SW 1271 (cell line): ENCODE results near the gene ZYG11A.

Source experiments
- DNase-seq, 2 experiments: peaks; one replicate each; lab custom pipeline; 2025; lab: John Stamatoyannopoulos, UW

ZYG11A gene

GRCh38 chr1:52877554-52877953 lies 35.0 kb downstream of the ZYG11A start:
- no peak for DNase-seq

DNA sequence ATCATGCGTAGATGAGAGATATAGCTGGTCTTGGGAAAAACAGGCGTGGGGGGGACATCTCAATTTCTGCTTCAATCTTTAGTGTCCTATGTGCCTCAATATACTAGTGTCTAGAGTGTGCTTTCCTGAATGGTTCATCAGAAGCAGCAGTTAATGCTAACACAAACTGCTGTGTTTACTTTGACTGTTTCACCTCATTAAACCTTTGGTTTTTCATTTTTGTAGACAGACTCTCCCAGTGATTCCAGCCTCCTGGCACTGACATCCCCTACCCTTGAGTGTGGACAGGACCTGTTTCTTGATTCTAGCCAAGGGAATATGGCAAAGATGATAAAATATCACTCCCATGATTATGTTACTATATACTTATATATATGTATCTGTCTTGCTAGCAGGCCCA lies 37.6 kb downstream of the ZYG11A start:
- no peak for DNase-seq

DNA sequence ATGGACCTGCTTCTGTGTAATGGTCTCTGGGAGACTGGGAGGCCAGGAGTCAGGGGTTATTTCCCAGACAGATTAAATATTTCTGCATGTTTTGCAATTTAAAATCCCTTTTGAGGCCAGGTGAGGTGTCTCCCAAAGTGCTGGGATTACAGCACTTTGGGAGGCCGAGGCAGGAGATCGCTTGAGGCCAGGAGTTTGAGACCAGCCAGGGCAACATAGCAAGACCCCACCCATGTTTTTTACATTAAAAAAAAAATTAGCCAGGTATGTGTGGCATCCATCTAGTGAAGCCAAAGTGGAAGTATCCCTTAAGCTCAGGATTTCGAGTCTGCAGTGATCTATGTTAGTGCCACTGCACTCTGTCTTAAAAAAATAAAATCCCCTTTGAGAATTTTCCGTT lies 44.9 kb downstream of the ZYG11A start:
- no peak for DNase-seq

- no peak for DNase-seq
Observed at GRCh38 chr1:52892424-52893215, 50.1 kb downstream of the ZYG11A start.

- DNase-seq: no peak
Observed at GRCh38 chr1:52899445-52899894, 56.9 kb downstream of the ZYG11A start.

DNA sequence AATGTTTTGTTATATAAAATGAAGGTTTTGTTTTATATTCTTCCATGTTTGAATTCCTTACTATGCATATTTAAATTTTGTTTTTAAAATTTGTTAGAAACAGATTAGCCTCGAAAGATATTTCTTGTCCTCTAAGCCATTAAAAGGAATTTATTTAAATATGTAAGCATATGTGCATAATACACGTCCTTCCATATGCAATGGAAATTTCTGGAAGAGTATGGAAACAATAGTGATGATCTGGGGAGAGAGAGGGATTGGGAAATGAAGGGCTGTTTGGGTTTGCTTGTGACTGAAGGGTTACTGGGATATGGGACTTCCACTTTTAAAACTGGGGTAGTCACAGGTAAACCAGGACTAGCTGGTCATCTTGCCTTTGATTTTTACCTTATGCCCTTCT lies 57.8 kb downstream of the ZYG11A start:
- no peak for DNase-seq

GRCh38 chr1:52901384-52901783 lies 58.8 kb downstream of the ZYG11A start:
- DNase-seq: no peak

DNA sequence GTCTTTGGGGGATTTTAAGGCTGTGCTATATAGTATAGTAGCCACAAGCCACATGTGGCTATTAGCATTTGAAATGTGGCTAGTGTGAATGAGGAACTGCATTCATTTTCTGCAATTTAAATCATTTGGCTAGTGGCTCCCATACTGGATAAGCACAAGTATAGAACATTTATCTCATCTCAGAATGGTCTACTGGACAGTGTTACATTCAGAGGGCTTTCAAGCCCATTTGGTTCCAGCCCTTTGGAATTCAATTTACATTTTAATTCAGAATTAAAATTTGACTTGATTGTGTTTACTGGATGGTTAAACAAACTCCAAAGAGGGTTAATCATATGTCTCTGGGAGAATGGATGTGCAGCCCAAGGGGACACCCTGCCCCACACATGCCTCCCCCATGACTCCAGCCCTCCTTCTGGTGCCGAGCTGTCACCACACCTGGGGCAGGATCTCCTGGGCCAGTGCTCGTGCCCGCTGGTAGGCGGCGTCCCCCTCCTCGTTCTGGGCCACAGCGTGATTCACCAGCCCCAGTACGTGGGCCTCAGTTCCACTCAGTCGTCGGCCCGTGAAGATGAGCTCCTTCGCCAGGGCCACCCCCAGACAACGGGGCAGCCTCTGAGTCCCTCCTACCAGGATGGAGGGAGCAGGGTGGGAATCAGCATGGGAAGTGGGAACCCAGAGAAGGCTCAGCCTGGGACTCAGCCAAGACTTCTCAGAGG lies 61.8 kb downstream of the ZYG11A start:
- DNase-seq: no peak

- no peak for DNase-seq
Observed at GRCh38 chr1:52904927-52905698, 62.6 kb downstream of the ZYG11A start.

- DNase-seq: no peak
Observed at GRCh38 chr1:52906135-52906603, 63.6 kb downstream of the ZYG11A start.

DNA sequence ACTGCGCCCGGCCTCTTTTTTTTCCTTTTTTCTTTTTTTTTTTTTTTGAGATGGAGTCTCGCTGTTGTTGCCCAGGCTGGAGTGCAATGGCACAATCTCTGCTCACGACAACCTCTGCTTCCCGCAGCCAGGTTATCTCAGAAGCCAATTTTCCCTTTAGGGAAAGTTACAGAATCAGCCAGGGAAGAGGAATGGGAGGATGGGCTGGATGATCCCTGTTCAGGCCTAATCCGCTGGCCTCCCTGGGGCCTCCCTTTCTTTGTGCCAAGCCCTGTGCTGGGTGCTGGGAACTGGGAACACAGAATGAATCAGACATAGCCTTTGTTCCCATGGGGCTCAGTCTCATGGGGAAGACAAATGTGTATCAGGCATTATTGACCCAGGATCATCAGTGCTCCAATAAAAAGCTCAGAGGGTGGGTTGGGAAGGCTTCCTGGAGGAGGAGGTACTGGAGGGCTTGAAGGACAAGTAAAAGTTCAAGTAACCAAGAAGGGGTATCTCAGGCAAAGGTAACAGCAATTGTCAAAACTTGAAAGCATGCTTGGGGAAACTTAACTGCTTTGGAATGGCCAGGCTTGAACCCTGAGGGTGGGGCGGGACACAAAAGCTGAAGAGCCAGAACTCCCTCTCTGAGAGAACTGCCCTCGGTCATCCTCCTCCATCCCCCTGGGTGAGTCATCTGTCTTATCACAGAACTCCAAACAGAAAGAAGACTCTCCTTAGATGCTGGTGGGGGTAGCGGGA lies 64.7 kb downstream of the ZYG11A start:
- no peak for DNase-seq

DNA sequence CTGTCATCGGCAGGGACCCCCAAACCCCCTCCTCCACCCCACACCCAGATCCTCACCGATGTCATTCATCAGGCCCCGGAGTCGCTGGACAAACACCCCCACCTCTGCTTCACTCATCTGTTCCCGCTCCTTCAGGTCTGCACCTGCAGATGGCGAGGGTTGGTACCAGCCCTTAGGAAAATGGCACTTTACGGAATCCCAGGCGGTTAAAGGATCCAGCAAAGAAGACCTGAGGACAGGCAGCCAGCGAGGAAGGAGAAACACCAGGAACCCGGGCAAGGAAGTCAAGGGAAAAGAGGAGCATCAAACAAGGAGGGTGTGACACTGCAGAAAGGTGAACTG lies 65.2 kb downstream of the ZYG11A start:
- DNase-seq: no peak

DNA sequence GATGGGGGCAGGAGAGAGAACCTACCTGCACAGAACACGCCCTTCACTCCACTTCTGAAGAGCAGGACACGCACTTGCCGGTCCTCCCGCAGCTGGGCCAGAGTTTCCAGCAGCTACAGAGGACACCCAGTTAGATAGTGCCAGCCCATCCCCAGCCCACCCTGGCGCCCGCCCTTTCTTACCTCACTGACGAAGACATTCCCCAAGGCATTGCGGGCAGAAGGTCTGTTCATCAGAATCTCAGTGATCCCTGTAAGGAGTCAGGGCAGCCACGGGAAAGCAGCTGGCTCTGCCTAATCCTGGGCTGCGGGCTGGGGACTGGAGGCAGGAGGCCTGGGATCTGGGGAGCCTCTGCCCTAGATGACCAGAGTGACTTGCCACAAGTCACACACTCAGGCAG lies 69.0 kb downstream of the ZYG11A start:
- no peak for DNase-seq

GRCh38 chr1:52913014-52913413 lies 70.5 kb downstream of the ZYG11A start:
- no peak for DNase-seq

- no peak for DNase-seq
Observed at GRCh38 chr1:52913537-52913936, 71.0 kb downstream of the ZYG11A start.

- DNase-seq: no peak
Observed at GRCh38 chr1:52914463-52914862, 71.9 kb downstream of the ZYG11A start.

DNA sequence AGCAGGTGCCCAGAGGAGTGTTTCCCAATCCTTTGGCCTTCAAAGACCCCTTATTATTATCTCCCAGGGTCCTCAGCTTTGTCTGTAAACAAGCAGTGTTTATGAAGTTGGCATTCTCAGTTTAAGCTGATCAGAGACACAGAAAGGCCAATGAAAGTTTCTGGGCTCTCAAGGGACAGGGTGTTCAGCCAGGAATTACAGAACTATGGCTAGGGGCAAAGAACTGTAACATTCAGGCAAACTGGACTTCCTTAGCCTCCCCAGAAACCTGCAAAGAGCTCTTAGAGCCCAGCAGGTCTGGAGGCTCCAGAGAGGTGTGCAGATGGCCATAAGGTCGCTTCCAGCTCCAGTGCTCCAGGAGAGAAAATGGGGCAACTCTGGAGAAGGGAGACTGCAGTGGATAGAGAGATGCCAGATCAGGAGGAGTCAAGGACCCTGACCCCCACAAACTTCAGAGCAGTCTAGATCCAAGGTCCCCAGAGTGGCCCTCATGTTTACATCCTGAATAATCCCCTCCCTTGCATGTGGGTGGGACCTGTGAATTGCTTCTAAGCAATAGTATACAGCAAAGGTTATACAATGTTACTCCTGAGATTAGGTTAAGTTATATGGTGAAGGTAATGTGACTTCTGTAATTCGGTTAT lies 72.8 kb downstream of the ZYG11A start:
- DNase-seq: no peak

DNA sequence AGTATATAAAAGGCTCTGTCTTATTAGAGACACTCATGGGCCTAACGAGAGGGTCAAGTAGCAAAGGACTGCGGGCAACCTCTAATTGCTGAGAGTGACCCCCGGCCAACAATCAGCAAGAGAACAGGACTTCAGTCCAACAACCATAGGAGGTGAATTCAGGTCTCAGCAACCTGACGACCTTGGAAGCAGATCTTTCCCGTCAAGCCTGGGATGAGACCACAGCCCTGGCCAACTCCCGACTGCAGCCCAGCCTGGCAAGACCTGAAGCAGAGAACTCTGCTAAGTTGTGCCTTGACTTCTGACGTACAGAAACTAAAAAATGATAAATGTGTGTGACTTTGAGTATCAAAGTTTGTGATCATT lies 73.3 kb downstream of the ZYG11A start:
- DNase-seq: no peak

- no peak for DNase-seq
Observed at GRCh38 chr1:52916241-52916975, 73.8 kb downstream of the ZYG11A start.

GRCh38 chr1:52917156-52917555 lies 74.6 kb downstream of the ZYG11A start:
- DNase-seq: no peak

DNA sequence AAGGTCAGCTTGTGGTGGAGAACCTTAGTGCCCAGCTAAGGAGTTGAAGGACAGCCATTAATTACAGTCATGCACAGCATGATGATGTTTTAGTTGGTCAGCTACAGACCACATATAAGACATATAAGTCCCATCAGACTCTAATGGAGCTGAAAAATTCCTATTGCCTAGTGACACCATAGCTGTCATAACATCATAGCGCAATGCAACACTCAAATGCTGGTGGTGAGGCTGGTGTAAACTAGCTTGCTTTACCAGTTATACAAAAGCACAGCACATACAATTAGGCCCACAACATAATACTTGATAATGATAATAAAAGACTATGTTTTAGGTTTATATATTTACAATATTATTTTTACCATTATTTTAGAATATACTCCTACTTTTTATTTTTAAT lies 75.0 kb downstream of the ZYG11A start:
- DNase-seq: no peak
